Measurements from ENCODE around the gene KCNMB4.

- TF ChIP-seq CTCF (IDR thresholded peaks at IDR 0.05; ENCODE audit: low read depth, low read length, poor library complexity, severe bottlenecking) = peak; percentile 13
- no peak for TF ChIP-seq EZH2phosphoT487 (IDR thresholded peaks at IDR 0.05; ENCODE audit: borderline replicate concordance, low read length)
Observed at GRCh38 chr12:70366581-70367257, 629 bp downstream of the KCNMB4 start.
